ENCODE measurements around the gene DYSF.

The DYSF gene

GRCh38 chr2:71560638-71561011 is 107.3 kb downstream of the DYSF start:
- Histone ChIP-seq H3F3A (ENCODE audit: control insufficient read depth, insufficient read depth) (no peaks in the 10 kb centered on the region), H3K4me2 (ENCODE audit: low read length) (no peak overlapping the region), H3K36me3 (ENCODE audit: control insufficient read depth, low read length) (no peaks in the 10 kb centered on the region), H3K79me2 (ENCODE audit: control insufficient read depth, low read length) (no peaks in the 10 kb centered on the region), H3K27ac (ENCODE audit: low read depth, low read length) (no peak overlapping the region), H3K9me3 (ENCODE audit: control insufficient read depth, insufficient read depth, low read length) (no peaks in the 10 kb centered on the region), H3K27me3 (ENCODE audit: control insufficient read depth, low read length) (no peaks in the 10 kb centered on the region), H4K20me1 (ENCODE audit: control insufficient read depth, insufficient read depth, low read depth, low read length) (no peaks in the 10 kb centered on the region), H3K9me2 (replicated peaks; ENCODE audit: control insufficient read depth, low read length) (no peaks in the 10 kb centered on the region), H3K4me1 (ENCODE audit: control insufficient read depth, low read length) (no peaks in the 10 kb centered on the region), H3K4me3 (ENCODE audit: low read length) (no peak overlapping the region)
- TF ChIP-seq CTCF (IDR thresholded peaks at IDR 0.05; ENCODE audit: low read depth, low read length, poor library complexity, severe bottlenecking) (no peak), EZH2phosphoT487 (IDR thresholded peaks at IDR 0.05; ENCODE audit: borderline replicate concordance, low read length) (no peak)

DNA sequence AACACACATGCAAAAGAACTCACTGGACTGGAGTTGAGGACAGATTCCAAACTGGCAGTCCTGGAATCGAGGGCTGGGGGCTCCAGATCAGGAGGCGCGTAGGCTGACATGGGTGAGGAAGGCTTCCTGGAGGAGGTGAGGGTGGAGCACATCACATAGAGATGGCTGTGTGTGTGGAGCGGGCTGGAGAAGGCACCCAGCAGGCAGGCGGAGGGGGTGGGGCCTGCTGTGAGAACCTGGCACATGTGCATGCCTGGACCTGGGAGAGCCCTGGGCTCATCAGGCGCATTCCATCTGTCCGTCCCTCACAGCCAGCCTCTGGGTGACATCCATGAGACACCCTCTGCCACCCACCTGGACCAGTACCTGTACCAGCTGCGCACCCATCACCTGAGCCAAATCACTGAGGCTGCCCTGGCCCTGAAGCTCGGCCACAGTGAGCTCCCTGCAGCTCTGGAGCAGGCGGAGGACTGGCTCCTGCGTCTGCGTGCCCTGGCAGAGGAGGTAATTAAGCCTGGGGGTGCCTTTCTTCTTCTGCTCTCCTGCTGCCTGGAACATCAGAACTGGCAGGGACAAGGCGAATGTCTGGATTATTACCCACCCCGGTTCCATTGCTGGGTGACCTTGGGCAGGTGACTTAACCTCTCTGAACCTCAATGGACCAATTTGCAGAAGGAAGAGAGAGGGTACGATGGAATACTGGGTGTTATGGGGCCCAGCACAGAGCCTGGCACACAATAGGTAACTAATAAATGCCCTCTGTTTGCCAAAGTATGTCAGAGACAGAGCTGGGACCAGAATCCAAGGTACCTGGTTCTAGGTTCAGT is 108.3 kb downstream of the DYSF start:
- no peak overlapping the region for H3K27ac ChIP-seq (ENCODE audit: low read depth, low read length)
- no peaks in the 10 kb centered on the region for H3F3A ChIP-seq (ENCODE audit: control insufficient read depth, insufficient read depth)
- no peaks in the 10 kb centered on the region for H3K9me2 ChIP-seq (replicated peaks; ENCODE audit: control insufficient read depth, low read length)
- H3K4me3 ChIP-seq (ENCODE audit: low read length): no peak overlapping the region
- H3K4me2 ChIP-seq (ENCODE audit: low read length): no peak overlapping the region
- H3K4me1 ChIP-seq (ENCODE audit: control insufficient read depth, low read length): no peaks in the 10 kb centered on the region
- no peaks in the 10 kb centered on the region for H3K79me2 ChIP-seq (ENCODE audit: control insufficient read depth, low read length)
- no peaks in the 10 kb centered on the region for H3K9me3 ChIP-seq (ENCODE audit: control insufficient read depth, insufficient read depth, low read length)
- no peaks in the 10 kb centered on the region for H4K20me1 ChIP-seq (ENCODE audit: control insufficient read depth, insufficient read depth, low read depth, low read length)
- TF ChIP-seq EZH2phosphoT487 (IDR thresholded peaks at IDR 0.05; ENCODE audit: borderline replicate concordance, low read length) (no peak), CTCF (IDR thresholded peaks at IDR 0.05; ENCODE audit: low read depth, low read length, poor library complexity, severe bottlenecking) (no peak)
- H3K27me3 ChIP-seq (ENCODE audit: control insufficient read depth, low read length): no peaks in the 10 kb centered on the region
- H3K36me3 ChIP-seq (ENCODE audit: control insufficient read depth, low read length): no peaks in the 10 kb centered on the region

DNA sequence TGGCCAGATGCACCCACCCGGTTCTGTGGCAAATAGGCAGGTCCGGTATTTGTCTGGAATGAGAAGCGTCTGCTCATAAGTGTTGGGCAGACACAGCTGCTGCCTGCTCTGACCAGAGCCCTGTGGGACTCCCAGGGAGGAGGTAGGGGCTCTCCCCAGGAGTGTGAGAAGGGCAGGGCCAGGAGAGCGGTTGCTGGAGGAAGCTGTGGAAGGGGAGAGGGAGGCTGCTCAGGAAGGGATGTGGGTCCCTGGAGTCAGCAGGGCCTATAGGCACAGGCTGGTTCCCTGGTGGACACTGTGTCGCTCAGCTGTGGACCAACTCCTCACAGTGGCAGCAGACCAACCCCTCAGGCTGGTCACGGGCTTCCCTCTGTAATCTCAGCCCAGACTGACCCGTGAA is 109.2 kb downstream of the DYSF start:
- TF ChIP-seq EZH2phosphoT487 (IDR thresholded peaks at IDR 0.05; ENCODE audit: borderline replicate concordance, low read length) (no peak), CTCF (IDR thresholded peaks at IDR 0.05; ENCODE audit: low read depth, low read length, poor library complexity, severe bottlenecking) (no peak)
- H3K4me2 ChIP-seq (ENCODE audit: low read length): no peak overlapping the region

More for the DNA sequence above, 109.2 kb downstream of the DYSF start:
- Histone ChIP-seq H3K79me2 (ENCODE audit: control insufficient read depth, low read length) (no peaks in the 10 kb centered on the region), H3K4me3 (ENCODE audit: low read length) (no peak overlapping the region), H3K4me1 (ENCODE audit: control insufficient read depth, low read length) (no peaks in the 10 kb centered on the region), H3K9me2 (replicated peaks; ENCODE audit: control insufficient read depth, low read length) (no peaks in the 10 kb centered on the region), H3F3A (ENCODE audit: control insufficient read depth, insufficient read depth) (no peaks in the 10 kb centered on the region), H3K36me3 (ENCODE audit: control insufficient read depth, low read length) (no peaks in the 10 kb centered on the region), H3K9me3 (ENCODE audit: control insufficient read depth, insufficient read depth, low read length) (no peaks in the 10 kb centered on the region), H3K27me3 (ENCODE audit: control insufficient read depth, low read length) (no peaks in the 10 kb centered on the region), H4K20me1 (ENCODE audit: control insufficient read depth, insufficient read depth, low read depth, low read length) (no peaks in the 10 kb centered on the region), H3K27ac (ENCODE audit: low read depth, low read length) (no peak overlapping the region)
